Myometrial cell (primary cell): Measurements from ENCODE around the gene RAB21. TPM values are rescaled to one million over a fixed set of nuclear protein-coding genes. Genes with fewer than 3 reads are reported as not detected.

ENCODE experiments used
- total RNA-seq: library from RNA; depleted of rRNA; stranded (reverse); fragments of >200 nt; gene quantifications from 2 replicates; pipeline ENCODE4 v1.2.3, GENCODE V29; 2015

Gene RAB21, protein sequence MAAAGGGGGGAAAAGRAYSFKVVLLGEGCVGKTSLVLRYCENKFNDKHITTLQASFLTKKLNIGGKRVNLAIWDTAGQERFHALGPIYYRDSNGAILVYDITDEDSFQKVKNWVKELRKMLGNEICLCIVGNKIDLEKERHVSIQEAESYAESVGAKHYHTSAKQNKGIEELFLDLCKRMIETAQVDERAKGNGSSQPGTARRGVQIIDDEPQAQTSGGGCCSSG
- 8.1 and 16.0 TPM in 2 replicates for total RNA-seq

DNA sequence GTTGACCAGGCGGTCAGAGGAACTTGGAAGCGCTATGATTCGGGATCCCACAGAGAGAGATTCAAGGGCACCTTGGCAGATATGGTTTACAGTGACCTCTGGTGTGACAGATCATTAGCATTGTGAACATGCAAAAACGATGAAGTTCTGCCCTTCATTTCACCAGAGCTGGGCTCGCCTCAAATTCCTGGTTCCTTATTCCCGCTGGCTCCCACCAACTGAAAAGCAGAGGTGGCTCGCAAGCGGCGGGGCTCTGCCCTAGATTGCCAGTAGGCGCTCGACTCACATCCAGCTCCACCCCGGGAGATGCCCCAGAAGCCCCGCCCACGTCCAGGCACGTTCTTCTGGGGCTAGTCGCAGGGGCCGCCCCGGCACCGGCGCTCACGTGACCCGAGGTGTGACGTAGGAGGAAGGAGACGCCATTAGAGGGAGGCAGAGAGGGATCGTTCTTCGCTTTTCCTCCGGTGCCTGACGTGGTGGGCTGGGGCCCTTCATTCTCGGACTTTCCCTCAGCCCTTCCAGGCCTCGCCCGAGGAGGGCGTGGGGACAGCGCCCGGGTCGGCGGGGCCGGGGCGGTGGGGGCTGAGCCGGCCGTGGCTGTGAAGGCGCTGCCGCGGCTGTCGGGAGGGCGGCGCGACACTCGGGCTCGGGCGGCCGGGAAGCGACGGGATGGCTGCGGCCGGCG, at the start of gene RAB21:
Gene RAB21 (plus strand): TSS at position 403 of the 685 bp plus-strand sequence. CDS start 267 bp downstream, at position 670.

Other genes with a start within 250 kb of the RAB21 start
- gene ZFC3H1, start 91.0 kb upstream of the RAB21 start, total RNA-seq = 4.6 and 14.2 TPM in 2 replicates
- gene THAP2, start 90.6 kb upstream of the RAB21 start, total RNA-seq = 4.8 and 14.7 TPM in 2 replicates
- 17.7 and 20.5 TPM in 2 replicates for gene TMEM19, start 68.8 kb upstream of the RAB21 start, total RNA-seq
- gene TBC1D15, start 84.9 kb downstream of the RAB21 start, total RNA-seq = 11.5 and 12.2 TPM in 2 replicates
- not detected in 2 replicates for gene TPH2, start 184.0 kb downstream of the RAB21 start, total RNA-seq